HTR-8/SVneo (cell line): ENCODE data around the gene NPDC1.

ENCODE experiments used
- DNase-seq: peaks from one replicate; pipeline ENCODE4 v3.0.0; 2011; ENCODE audit warnings: low spot score, mixed read lengths; ENCODE audit not compliant: insufficient read length
- FAIRE-seq: peaks from 2 replicates; lab custom pipeline; 2011; peaks lifted over from hg19 to GRCh38; lab: Jason Lieb, UNC

The NPDC1 gene

DNA sequence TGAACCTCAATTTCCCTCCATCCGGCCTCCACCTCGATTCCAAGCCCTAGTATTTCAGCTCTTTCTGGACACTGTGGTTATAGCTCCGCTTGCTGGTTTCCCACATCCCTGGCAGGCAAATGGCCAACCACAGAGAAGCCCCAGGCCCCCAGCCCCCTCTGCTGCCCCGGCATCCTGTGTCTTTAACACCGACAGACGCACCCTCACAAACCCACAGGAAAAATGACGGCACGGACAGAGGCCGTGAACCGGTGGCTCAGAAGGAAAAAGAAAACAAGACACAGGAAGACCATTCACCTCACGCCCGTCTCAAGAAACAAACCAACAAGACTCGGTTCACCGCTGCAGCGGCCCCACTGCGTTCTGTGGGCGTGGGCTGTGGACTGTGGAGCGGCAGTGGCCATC, 48.1 kb downstream of the NPDC1 start:
- FAIRE-seq (no peak), DNase-seq (no peak)

DNA sequence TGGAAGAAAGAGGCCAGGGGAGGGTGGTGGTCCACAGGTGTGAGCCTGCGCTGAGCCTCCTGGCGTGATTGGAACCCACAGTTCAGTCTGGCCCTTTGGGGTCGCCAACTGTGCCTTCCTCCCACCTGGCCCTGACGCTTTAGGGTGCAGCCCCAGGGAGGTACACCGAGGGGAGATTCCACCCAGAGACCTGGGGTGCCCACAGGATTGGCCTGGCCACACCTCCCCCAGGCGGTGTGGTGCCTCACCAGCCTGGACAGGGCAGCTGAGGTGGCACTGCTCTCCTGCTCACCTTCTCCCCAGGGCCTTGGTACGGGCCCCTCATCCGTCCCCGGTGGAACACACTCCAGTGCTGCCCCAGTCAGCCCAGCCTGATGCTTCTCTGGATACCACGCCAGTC, 48.6 kb downstream of the NPDC1 start:
- DNase-seq (no peak), FAIRE-seq (no peak)

DNA sequence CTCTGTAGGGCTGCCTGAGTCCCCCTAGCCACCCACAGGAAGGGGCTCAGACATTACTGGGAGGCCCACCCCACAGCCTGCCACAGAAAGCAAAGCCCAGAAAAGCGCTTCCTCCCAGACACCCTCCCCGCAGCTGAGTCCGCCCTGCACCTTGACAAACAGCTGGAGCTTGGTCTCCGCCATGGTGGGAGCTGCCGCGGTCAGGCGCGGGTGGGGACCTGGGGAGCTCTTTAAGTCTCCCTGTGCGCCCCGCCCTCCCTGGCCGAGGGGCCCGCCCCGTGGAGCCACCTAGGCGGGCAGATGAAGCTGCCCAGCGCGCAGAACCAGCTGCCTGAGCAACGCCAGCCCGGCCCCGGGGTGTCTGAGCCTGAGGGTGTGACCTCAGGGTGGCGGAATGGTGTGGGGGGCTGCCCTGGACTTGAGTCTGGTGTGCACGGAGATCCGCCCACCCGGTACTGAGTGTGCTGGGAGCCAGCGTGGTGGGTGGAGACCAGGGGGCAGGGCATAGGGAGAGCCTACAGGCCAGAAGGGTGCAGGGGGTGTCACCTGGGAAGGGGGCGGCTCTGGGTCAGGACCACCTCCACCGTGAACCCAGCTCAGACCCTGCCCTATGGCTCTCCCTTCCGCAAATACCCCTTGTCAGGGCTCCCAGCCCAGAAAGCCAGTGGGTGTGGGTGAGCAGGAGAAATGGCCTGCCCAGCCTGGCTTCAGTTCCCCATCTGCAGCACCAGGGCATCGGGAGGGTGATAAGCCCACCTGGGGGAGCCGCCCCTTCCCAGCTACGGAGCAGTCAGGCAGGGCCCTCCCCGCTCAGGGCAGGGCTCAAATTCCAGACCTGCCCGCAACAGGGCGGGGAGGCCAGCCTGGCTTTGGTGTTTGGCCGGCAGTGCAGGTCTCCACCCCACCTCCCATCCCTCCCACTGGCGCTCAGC, 49.4 kb downstream of the NPDC1 start, which contains the start of gene CLIC3:
Gene CLIC3, minus strand, starts transcription at position 208 of the 932 bp plus-strand sequence. Its CDS starts 25 bp downstream, at position 183.
- FAIRE-seq, result no peak
- DNase-seq, result no peak

DNA sequence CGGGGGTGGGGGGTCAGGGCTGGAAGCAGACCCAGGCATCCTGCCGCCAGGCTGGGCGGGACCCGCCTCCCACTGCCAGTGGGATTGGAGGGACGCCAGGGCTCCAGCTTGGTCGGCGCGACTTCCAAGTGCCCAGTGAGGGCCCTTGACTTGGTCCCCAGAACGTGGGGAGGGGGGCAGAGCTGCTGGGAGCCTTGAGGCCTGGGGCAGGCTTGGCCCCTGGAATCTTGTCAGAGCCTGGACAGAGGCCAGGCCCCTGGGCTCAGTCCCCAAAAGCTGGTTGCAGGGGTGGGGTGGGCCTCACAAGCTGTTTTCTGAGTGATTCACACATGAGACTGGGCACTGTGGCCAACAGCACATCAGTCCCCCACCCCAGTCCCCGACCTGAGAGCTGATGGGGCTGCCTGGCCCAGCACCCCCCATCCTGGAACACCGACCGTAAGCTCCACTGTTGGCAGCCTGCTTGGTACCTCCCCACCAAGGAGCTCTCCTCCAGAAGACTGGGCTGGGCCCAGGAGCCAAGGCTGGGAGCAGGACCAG, 50.1 kb downstream of the NPDC1 start:
- DNase-seq, result no peak
- no peak for FAIRE-seq

DNA sequence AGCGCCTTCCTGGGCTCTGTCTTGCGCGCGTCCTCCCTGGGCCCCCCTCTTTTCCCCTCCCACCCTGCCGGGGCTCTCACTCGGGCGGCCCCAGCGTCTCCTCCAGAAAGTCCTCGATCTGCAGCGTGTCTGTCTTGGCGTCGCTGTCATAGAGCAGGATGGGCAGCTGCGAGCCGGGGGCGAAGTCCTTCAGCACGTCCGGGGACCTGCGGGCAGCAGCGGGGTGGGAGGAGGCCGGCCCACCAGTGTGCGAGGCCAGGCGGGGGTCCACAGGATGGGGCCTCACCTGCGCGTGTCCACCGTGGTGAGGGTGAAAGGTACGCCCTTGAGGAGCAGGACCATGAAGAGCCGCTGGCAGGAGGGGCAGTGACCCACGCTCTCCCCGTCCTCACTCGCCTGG, 50.6 kb downstream of the NPDC1 start:
- DNase-seq (no peak), FAIRE-seq (no peak)

DNA sequence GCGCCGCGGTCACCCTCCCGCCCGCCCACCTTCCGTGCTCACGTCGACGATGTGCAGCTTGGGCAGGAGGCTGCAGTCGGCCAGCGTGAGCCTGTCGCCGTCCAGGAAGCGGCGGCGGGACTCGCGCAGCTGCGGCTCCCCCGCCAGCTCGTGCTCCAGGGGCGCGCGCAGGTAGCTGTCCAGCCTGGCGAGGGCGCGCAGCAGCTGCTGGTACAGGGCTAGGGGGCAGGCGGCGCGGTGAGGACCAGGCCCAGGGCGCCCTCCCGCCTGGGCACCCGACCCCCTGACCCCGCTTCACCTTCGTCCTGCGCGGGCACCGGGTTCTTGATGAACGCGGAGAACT, 51.1 kb downstream of the NPDC1 start:
- FAIRE-seq, result no peak
- DNase-seq, result no peak

DNA sequence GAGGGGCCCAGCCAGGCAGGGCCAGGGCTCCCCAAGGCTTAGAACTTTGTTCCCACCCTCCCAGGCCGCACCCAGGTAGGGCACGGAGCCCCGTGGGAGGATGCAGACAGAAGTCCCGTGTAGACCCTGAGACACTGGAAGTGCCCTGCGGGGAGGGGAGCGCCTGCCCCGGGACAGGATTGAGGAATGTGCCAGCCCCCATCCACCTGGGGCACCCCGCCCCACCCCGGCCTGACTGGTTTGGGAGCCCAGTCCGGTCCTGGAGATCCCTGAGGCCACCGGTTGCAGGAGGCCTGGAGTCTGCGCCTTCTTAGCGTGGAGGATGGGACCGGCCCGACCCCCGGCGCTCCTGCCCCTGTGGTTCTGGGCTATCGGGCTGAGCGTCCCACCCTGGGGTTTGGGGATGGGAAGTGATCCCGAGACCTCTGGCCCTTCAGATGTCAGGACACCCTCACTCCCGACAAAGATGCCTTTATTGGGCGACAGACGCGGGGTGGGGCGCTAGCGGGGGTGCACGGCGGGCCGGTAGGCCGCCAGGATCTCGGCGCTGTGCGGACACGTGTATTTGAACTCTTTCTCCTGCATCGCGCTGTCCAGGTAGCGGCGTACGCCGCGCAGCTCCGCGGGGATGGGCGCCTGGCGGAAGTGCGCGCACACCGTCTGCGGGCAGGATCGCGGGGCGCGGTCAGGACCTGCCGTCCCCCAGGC, 51.6 kb downstream of the NPDC1 start:
- DNase-seq (no peak), FAIRE-seq (no peak)

DNA sequence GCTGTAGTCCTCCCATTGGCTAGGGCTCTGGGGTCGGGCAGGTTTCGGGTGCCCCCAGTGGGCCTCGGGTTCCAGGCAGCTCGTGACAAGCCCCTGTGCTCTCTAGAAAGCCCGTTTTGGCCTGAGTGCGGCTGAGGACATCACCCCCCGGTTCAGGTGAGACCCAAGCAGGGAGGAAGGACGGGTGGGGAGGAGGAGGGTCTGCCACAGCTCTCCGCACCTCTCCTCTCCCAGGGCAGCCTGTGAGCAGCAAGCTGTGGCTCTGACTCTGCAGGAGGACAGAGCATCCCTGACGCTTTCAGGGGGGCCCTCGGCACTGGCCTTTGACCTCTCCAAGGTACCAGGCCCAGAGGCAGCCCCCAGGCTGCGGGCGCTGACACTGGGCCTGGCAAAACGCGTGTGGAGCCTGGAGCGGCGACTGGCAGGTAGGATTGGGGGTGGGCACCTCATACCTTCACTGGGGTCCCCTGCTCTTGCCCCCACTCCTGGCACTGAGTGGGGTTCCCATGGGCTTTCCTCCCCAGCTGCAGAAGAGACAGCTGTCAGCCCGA, 53.1 kb downstream of the NPDC1 start:
- FAIRE-seq (no peak), DNase-seq (no peak)

DNA sequence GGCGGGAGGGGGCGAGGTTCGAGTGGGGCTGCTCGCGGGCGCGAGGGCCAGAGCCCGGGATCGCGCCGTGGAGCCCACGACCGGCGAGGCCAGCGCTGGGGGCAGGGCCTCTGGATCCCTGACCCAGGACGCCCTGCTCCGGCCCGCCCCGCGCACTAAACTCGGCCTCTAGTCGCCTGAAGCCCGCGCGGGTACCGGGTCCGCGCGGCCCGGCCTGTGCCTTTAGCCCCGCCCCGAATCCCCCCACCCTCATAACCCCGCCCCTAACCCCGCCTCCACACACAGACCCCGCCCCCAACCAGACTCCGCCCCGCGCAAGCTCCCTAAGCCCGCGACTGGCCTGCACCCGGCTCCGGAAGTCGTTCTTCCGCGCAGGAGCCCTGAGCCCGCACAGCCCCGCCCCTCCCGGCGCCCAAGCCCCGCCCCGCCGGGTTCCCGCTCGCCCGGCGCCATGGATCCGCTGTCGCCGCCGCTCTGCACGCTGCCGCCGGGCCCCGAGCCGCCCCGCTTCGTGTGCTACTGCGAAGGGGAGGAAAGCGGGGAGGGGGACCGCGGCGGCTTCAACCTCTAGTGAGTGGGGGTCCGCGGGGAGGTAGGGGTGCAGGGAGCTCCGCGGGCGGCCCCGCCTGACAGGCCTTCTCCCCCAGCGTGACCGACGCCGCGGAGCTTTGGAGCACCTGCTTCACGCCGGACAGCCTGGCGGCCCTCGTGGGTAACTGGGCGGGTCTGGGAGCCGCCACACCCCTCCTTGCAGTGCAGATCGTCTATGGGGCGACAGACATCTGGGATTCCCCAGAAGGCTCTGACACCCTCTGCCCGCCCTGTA, 53.8 kb downstream of the NPDC1 start, which contains the start of gene PAXX:
Gene PAXX, plus strand, starts transcription at position 430 of the 826 bp plus-strand sequence. Its CDS starts 22 bp downstream, at position 452.
- DNase-seq (peak; percentile 91), FAIRE-seq (no peak)

DNA sequence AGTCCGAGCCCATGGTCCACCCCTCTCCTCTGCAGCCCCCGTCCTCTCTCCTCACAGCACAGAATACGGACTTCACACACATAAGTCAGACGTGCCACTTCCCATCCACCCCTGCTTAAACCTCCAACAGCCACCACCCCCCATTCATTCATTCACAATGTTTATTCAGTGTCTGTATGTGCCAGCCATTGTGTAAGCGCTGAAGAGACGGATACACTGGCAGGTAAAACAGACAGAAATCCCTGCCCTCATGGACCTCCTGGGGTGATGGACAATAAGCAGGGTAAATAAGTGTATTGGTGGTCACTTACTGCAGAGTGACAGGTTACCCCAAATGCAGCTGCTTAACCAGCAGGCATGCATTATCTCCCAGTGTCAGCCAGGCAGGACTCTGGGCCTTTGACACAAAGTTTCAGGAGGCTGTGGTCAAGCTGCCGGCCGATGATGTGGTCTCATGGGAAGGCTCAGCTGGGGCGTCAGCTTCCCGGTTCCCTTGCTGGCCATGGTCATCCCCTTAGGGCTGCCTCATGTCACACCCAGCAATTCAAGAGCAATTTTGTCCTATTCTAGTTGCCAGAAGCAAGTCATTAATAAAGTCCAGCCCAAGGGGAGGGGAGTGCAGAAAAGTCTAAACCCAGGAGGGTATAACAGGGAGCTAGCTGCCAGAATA, 55.6 kb downstream of the NPDC1 start:
- FAIRE-seq (no peak), DNase-seq (no peak)
